Peyer's patch (tissue), 4 donors: ENCODE results near the gene AIG1. TPM values are rescaled to one million over a fixed set of nuclear protein-coding genes. Genes with fewer than 3 reads are reported as not detected.
"Not testable (repeated sequence)": the region's sequence is repeated elsewhere in the genome, so short reads cannot be mapped to it uniquely, and the experiment has no call there.

Experiments used
- DNase-seq, 3 donors: peaks; one replicate each; pipeline ENCODE4 v3.0.0-alpha.2; 2017 to 2019
- H3K27ac ChIP-seq, 4 donors: fragments of 200-600 bp; sonication (generic); one replicate each; pipeline ENCODE4 v1.5.1; 2016 to 2019
- H3K27me3 ChIP-seq, 2 donors: fragments of 200-600 bp; sonication (generic); one replicate each; pipeline ENCODE4 v1.5.1; 2019
- H3K36me3 ChIP-seq, 3 donors: fragments of 200-600 bp; sonication (generic); one replicate each; pipeline ENCODE4 v1.5.1; 2016 to 2019
- H3K4me1 ChIP-seq, 4 donors: fragments of 200-600 bp; sonication (generic); one replicate each; pipeline ENCODE4 v1.5.1; 2016 to 2019
- H3K4me3 ChIP-seq, 4 donors: fragments of 200-600 bp; sonication (generic); 1 replicate in 3 of 4; 2 replicates in 1 of 4; pipeline ENCODE4 v1.5.1; 2016 to 2019; ENCODE audit warnings: mild to moderate bottlenecking in 1 of 4
- H3K9me3 ChIP-seq, 4 donors: fragments of 200-600 bp; sonication (generic); one replicate each; pipeline ENCODE4 v1.5.1; 2016 to 2019; ENCODE audit warnings: mild to moderate bottlenecking in 1 of 4
- CTCF ChIP-seq, 6 experiments: fragments of 450-650 bp in 4 of 6; fragments of 200-600 bp in 2 of 6; sonication (generic) in 1 of 6; IDR thresholded peaks; one replicate each; pipeline ENCODE4 v1.5.1; 2017 to 2019; ENCODE audit warnings: antibody characterized with exemption in 6 of 6, mild to moderate bottlenecking in 3 of 6, moderate library complexity in 1 of 6
- POLR2A ChIP-seq, 2 donors: fragments of 450-650 bp; IDR thresholded peaks; one replicate each; pipeline ENCODE4 v1.5.1; 2017; ENCODE audit warnings: antibody characterized with exemption in 2 of 2, mild to moderate bottlenecking in 2 of 2, moderate library complexity in 2 of 2
- total RNA-seq, 4 donors: library from RNA; depleted of rRNA; stranded (reverse); fragments of >200 nt; gene quantifications; one replicate each; pipeline ENCODE4 v1.1.0, GENCODE V29; 2016

AIG1 gene
- total RNA-seq, 4 donors from 2014 or later, result 9.1 to 133 (median 84.9) TPM

GRCh38 chr6:143074101-143074500 lies 13.4 kb downstream of the AIG1 start:
- DNase-seq, result no peak
- Histone ChIP-seq H3K36me3 (no peaks in the 10 kb centered on the region), H3K27ac (no peak overlapping the region), H3K9me3 (no peaks in the 10 kb centered on the region), H3K4me3 (no peak overlapping the region), H3K27me3 (no peaks in the 10 kb centered on the region), H3K4me1 (no peaks in the 10 kb centered on the region)
- TF ChIP-seq POLR2A (IDR thresholded peaks at IDR 0.05), result no peak
- no peak for TF ChIP-seq CTCF (IDR thresholded peaks at IDR 0.05)

GRCh38 chr6:143074670-143075318 lies 14.1 kb downstream of the AIG1 start:
- no peaks in the 10 kb centered on the region for H3K9me3 ChIP-seq
- H3K27ac ChIP-seq, result no peak overlapping the region
- H3K4me1 ChIP-seq, result no peaks in the 10 kb centered on the region
- DNase-seq, result no peak
- no peaks in the 10 kb centered on the region for H3K36me3 ChIP-seq
- H3K27me3 ChIP-seq, result no peaks in the 10 kb centered on the region
- H3K4me3 ChIP-seq, result no peak overlapping the region
- TF ChIP-seq CTCF (IDR thresholded peaks at IDR 0.05), result no peak
- TF ChIP-seq POLR2A (IDR thresholded peaks at IDR 0.05), result no peak

- no peaks in the 10 kb centered on the region for H3K36me3 ChIP-seq
- H3K27ac ChIP-seq, result no peak overlapping the region
- no peak overlapping the region for H3K4me3 ChIP-seq
- no peaks in the 10 kb centered on the region for H3K27me3 ChIP-seq
- H3K9me3 ChIP-seq, result no peaks in the 10 kb centered on the region
- H3K4me1 ChIP-seq, result no peaks in the 10 kb centered on the region
- TF ChIP-seq POLR2A (IDR thresholded peaks at IDR 0.05), result no peak
- TF ChIP-seq CTCF (IDR thresholded peaks at IDR 0.05), result no peak
- DNase-seq, result no peak
Observed at GRCh38 chr6:143078468-143079324, 18.0 kb downstream of the AIG1 start.

GRCh38 chr6:143079325-143079640 lies 18.6 kb downstream of the AIG1 start:
- Histone ChIP-seq H3K4me1 (no peaks in the 10 kb centered on the region), H3K36me3 (no peaks in the 10 kb centered on the region), H3K4me3 (no peak overlapping the region), H3K9me3 (no peaks in the 10 kb centered on the region), H3K27ac (no peak overlapping the region), H3K27me3 (no peaks in the 10 kb centered on the region)
- TF ChIP-seq CTCF (IDR thresholded peaks at IDR 0.05) (no peak), POLR2A (IDR thresholded peaks at IDR 0.05) (no peak)
- DNase-seq, result no peak

- DNase-seq, H3K4me1 ChIP-seq, H3K27ac ChIP-seq, H3K27me3 ChIP-seq, H3K4me3 ChIP-seq, H3K9me3 ChIP-seq, H3K36me3 ChIP-seq: not testable (repeated sequence)
Observed at GRCh38 chr6:143082274-143082673, 21.6 kb downstream of the AIG1 start.

- not testable (repeated sequence) for H3K9me3 ChIP-seq, DNase-seq, H3K27ac ChIP-seq, H3K4me1 ChIP-seq, H3K4me3 ChIP-seq, H3K27me3 ChIP-seq, H3K36me3 ChIP-seq
Observed at GRCh38 chr6:143084019-143084418, 23.3 kb downstream of the AIG1 start.

GRCh38 chr6:143087335-143087734 lies 26.6 kb downstream of the AIG1 start:
- not testable (repeated sequence) for H3K36me3 ChIP-seq, H3K4me3 ChIP-seq, H3K27ac ChIP-seq, DNase-seq, H3K9me3 ChIP-seq, H3K27me3 ChIP-seq, H3K4me1 ChIP-seq
